ENCODE measurements around the gene TACC2. TPM values are rescaled to one million over a fixed set of nuclear protein-coding genes. Genes with fewer than 3 reads are reported as not detected.

TACC2 gene
- total RNA-seq, 3 donors from 2014 or later = 26.1 to 30.5 (median 28.5) TPM

DNA sequence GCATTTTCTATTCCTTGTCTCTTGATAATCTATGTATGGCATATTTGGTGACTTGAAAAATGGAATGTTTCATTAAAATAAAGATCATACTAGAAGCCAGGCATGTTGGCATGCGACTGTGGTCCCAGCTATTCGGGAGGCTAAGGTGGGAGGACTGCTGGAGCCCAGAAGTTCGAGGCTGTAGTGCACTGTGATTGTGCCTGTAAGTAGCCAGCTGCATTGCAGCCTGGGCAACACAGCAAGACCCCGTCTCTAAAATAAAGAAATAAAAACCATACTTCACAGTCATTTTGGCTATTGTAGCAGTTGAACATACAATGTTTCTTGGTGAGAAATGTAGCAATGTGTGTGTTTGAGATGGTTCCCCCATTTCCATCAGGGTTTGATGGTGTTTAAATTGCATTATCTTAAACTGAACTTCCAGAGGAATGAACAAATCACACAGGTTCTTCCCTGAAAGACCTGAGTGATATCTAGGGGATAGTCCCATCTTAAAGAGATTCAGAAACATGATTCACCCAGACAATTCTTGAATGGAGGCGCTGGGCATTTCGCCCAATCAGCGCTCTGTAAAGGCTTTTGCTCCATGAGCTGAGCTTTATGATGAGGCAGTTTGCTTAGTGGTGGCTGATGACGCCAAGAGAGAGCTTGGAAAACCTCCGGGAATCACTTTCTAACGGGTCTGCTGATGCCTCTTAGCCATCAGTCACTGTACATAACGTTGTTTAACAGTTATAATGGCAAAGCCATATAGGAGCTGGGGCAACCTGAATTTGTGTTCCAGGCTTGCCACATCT lies 262.7 kb downstream of the TACC2 start:
- intact Hi-C loops (cut with DNase I; ENCODE audit: low total_unique reads) = no loop called here
- Histone ChIP-seq H3K27ac (no peak overlapping the region), H3K27me3 (no peaks in the 10 kb centered on the region), H3K9me3 (no peaks in the 10 kb centered on the region), H3K4me3 (no peak overlapping the region), H3K36me3 (no peaks in the 10 kb centered on the region), H3K4me1 (no peaks in the 10 kb centered on the region)
- no peak for DNase-seq (ENCODE audit: low spot score in 2 of 2)
- no peak for TF ChIP-seq POLR2AphosphoS5 (IDR thresholded peaks at IDR 0.05)
- no peak for TF ChIP-seq CTCF (IDR thresholded peaks at IDR 0.05)
- no peak for TF ChIP-seq POLR2A (IDR thresholded peaks at IDR 0.05)

DNA sequence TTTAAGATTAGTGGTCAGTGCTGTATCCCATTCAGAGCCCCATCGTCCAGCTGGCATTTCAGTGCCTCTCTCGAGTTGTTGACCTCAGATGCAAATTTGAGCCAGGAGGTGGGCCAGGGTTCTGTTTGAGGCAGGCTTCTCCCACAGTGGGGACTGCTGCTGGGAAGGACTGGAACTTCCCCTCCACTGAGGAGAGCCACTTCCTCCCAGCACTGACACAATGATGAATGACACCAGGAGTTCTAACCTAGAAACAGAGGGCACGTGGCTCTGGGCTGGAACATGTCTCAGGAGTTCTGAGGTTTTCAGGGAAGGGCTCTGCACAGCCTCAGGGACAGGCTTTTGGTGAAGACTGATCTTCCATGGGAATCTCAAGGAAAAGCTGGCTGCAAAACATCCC lies 263.8 kb downstream of the TACC2 start:
- H3K4me3 ChIP-seq = no peak overlapping the region
- no peak for DNase-seq (ENCODE audit: low spot score in 2 of 2)
- no peaks in the 10 kb centered on the region for H3K36me3 ChIP-seq
- no peak overlapping the region for H3K27ac ChIP-seq
- H3K9me3 ChIP-seq = no peaks in the 10 kb centered on the region
- H3K4me1 ChIP-seq = no peaks in the 10 kb centered on the region
- no peak for TF ChIP-seq POLR2AphosphoS5 (IDR thresholded peaks at IDR 0.05)
- no peak for TF ChIP-seq POLR2A (IDR thresholded peaks at IDR 0.05)
- TF ChIP-seq CTCF (IDR thresholded peaks at IDR 0.05) = no peak
- intact Hi-C loops (cut with DNase I; ENCODE audit: low total_unique reads) = no loop called here
- no peaks in the 10 kb centered on the region for H3K27me3 ChIP-seq

DNA sequence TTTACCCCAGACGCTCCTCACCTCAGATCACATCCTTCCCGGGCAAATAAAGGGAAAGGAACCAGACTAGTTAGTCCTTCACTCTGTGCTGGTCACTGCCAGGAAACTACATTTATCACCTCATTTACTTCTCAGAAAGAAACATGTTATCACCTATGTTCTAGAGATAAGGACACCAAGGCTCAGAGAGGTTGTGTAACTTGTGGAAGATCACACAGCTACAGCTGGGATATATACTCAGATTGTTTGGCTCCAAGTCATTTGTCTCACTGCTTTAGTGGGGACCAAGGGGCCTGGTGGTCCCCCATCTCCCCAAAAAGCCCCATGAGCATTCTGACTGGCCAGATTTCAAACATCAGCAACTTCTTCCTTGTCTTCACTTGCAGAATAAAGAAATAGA lies 264.6 kb downstream of the TACC2 start:
- Histone ChIP-seq H3K27me3 (no peaks in the 10 kb centered on the region), H3K4me1 (no peaks in the 10 kb centered on the region), H3K27ac (no peak overlapping the region), H3K9me3 (no peaks in the 10 kb centered on the region), H3K36me3 (no peaks in the 10 kb centered on the region), H3K4me3 (no peak overlapping the region)
- intact Hi-C loops (cut with DNase I; ENCODE audit: low total_unique reads) = no loop called here
- TF ChIP-seq CTCF (IDR thresholded peaks at IDR 0.05) (no peak), POLR2A (IDR thresholded peaks at IDR 0.05) (no peak), POLR2AphosphoS5 (IDR thresholded peaks at IDR 0.05) (no peak)
- DNase-seq (ENCODE audit: low spot score in 2 of 2) = no peak

- Histone ChIP-seq H3K27me3 (no peaks in the 10 kb centered on the region), H3K27ac (no peak overlapping the region), H3K9me3 (no peaks in the 10 kb centered on the region), H3K4me3 (no peak overlapping the region), H3K4me1 (no peaks in the 10 kb centered on the region), H3K36me3 (no peaks in the 10 kb centered on the region)
- TF ChIP-seq POLR2AphosphoS5 (IDR thresholded peaks at IDR 0.05) (no peak), POLR2A (IDR thresholded peaks at IDR 0.05) (no peak), CTCF (IDR thresholded peaks at IDR 0.05) (no peak)
- DNase-seq (ENCODE audit: low spot score in 2 of 2) = no peak
- intact Hi-C loops (cut with DNase I; ENCODE audit: low total_unique reads) = no loop called here
These were observed 265.9 kb downstream of the TACC2 start for GRCh38 chr10:122254831-122255230.

DNA sequence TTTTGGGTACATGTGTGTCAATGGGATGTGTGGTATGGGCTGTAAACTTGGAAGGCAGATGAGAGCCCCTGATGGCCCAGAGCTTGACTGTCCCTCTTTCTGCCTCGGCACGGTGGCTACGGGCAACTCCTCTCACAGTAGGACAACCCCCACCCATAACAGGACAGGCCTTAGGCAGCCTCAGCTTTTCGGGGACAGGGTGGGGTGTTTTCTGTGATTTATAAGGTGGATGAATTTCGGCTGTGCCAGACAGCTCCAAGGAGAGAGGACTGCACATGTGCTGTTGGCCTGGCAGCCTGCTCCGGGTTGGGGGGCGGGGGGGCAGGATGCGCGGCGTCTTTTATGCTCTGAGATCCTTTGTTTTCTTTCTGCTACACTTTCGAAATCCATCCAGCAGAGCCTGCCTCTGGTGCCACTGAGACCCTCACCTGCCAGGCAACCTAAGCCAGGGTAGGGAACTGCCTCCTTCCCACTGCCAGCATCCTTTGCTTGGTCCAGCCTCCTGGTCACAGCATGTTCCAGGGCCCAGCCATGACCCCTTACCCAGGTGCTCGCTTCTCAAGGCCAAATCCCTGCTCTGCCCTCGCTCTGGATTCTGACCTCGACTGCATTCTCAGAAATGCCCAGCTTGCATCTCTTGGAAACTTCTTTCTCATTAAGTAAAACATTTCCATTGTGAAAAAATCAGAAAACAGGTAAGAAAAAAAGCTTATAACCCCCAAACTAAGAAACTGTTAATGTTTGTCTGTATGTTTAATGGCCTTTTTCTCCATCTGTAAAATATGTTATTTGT lies 266.7 kb downstream of the TACC2 start:
- no peaks in the 10 kb centered on the region for H3K27me3 ChIP-seq
- no peak overlapping the region for H3K4me3 ChIP-seq
- no peaks in the 10 kb centered on the region for H3K4me1 ChIP-seq
- intact Hi-C loops (cut with DNase I; ENCODE audit: low total_unique reads) = no loop called here
- H3K36me3 ChIP-seq = no peaks in the 10 kb centered on the region
- TF ChIP-seq POLR2AphosphoS5 (IDR thresholded peaks at IDR 0.05) (no peak), POLR2A (IDR thresholded peaks at IDR 0.05) (no peak), CTCF (IDR thresholded peaks at IDR 0.05) (no peak)
- H3K9me3 ChIP-seq = no peaks in the 10 kb centered on the region
- no peak for DNase-seq (ENCODE audit: low spot score in 2 of 2)
- H3K27ac ChIP-seq = no peak overlapping the region
